ENCODE measurements around the gene RTN4.

Gene RTN4

DNA sequence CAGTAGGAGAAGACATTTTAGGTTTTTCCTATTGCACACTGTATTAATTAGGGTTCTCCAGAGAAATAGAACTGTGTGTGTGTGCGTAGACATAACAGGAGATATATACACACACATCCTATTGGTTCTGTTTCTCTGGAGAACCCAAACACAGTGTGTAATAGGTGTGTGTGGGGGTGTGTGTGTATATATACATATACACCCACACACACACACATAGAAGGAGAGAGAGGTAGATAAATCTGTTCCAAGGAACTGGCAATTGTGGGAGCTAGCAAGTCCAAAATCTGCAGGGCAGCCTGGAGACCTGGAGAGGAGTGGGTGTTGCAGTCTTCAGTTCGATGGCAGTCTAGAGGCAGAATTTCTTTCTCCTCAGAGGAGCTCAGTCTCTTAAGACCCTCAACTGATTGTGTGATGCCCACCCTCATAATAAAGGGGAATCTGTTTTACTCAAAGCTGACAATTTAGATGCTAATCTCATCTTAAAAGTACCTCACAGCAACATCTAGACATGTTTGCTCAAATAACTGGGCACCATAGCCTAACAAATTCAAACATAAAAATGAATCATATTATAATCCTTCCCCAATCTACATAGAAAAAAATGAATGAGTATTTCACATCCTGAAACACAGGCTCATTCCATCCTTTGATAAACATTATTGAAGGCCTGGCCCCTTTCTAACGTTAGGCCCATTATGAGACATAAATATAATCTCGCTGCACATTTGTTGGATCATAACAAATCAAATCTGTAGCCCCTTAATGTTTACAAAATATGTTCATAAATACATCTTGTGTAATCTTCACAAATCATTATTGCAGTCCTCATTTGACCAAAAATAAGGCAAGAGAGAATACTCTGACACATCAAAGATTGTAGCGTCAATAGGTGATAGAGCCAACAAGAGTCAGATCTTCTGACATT is 35.1 kb upstream of the RTN4 start:
- no peak for ATAC-seq
- no peak for TF ChIP-seq ESRRG (CRISPR knock-in tag; IDR thresholded peaks at IDR 0.05)
- no peak for TF ChIP-seq ZNF8 (CRISPR knock-in tag; IDR thresholded peaks at IDR 0.05)
- TF ChIP-seq, protein P1, sequence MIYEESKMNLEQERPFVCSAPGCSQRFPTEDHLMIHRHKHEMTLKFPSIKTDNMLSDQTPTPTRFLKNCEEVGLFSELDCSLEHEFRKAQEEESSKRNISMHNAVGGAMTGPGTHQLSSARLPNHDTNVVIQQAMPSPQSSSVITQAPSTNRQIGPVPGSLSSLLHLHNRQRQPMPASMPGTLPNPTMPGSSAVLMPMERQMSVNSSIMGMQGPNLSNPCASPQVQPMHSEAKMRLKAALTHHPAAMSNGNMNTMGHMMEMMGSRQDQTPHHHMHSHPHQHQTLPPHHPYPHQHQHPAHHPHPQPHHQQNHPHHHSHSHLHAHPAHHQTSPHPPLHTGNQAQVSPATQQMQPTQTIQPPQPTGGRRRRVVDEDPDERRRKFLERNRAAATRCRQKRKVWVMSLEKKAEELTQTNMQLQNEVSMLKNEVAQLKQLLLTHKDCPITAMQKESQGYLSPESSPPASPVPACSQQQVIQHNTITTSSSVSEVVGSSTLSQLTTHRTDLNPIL (CRISPR knock-in tag; IDR thresholded peaks at IDR 0.05; ENCODE audit: low read depth), result no peak
- TF ChIP-seq ZNF565 (CRISPR knock-in tag; conservative IDR thresholded peaks at IDR 0.05; ENCODE audit: low read depth), result no peak
- TF ChIP-seq ARNTL (CRISPR knock-in tag; IDR thresholded peaks at IDR 0.05; ENCODE audit: borderline replicate concordance, low read depth), result no peak
- TF ChIP-seq GLIS3 (CRISPR knock-in tag; IDR thresholded peaks at IDR 0.05), result no peak

DNA sequence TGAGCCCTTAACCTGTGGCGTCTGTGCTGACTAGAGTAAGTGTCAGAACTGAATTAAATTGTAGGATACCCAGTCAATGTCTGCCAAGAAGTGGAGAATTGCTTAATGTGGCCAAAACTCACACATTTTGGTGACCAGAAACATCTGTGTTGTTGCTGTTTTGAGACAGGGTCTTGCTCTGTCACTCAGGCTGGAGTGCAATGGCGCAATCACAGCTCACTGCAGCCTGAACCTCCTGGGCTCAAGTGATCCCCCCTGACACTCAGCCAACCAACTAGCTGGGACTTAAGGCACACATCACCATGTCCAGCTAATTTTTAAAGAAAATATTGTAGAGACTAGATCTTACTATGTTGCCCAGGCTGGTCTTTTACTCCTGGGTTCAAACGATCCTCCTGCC is 34.4 kb upstream of the RTN4 start:
- no peak for TF ChIP-seq BACH2 (CRISPR knock-in tag; IDR thresholded peaks at IDR 0.05; ENCODE audit: borderline replicate concordance)
- TF ChIP-seq ZFP3 (CRISPR knock-in tag; IDR thresholded peaks at IDR 0.05), result no peak
- TF ChIP-seq SNAI2 (CRISPR knock-in tag; IDR thresholded peaks at IDR 0.05), result no peak
- TF ChIP-seq, protein P2, sequence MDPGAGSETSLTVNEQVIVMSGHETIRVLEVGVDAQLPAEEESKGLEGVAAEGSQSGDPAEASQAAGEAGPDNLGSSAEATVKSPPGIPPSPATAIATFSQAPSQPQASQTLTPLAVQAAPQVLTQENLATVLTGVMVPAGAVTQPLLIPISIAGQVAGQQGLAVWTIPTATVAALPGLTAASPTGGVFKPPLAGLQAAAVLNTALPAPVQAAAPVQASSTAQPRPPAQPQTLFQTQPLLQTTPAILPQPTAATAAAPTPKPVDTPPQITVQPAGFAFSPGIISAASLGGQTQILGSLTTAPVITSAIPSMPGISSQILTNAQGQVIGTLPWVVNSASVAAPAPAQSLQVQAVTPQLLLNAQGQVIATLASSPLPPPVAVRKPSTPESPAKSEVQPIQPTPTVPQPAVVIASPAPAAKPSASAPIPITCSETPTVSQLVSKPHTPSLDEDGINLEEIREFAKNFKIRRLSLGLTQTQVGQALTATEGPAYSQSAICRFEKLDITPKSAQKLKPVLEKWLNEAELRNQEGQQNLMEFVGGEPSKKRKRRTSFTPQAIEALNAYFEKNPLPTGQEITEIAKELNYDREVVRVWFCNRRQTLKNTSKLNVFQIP (CRISPR knock-in tag; IDR thresholded peaks at IDR 0.05; ENCODE audit: borderline replicate concordance, low read depth), result no peak
- TF ChIP-seq ZFP30 (CRISPR knock-in tag; IDR thresholded peaks at IDR 0.05), result no peak
- no peak for TF ChIP-seq ISL1 (CRISPR knock-in tag; IDR thresholded peaks at IDR 0.05)
- ATAC-seq, result no peak

DNA sequence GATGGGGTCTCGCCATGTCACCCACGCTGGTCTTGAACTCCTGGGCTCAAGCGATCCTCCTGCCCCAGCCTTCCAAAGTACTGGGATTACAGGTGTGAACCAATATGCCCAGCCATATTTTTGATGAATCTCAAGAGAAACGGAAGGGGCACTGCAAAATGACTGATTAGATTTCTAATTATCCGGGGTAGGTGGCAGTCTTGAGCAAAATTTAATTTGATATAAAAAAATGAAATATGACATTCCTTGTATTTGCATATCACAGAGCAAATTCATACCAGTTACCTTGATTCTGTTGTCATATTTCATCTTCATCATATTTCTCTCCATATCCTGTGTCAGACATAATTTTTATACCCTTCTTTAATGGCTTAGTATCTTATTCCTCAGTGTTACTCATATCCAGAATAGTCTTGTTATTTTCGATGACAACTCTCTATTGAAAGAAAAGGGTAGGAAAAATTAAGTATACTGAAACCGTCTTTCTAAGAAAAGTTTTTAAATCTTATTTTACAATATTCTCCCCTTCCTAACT is 30.0 kb upstream of the RTN4 start:
- ATAC-seq, result no peak
- TF ChIP-seq ZFP30 (CRISPR knock-in tag; IDR thresholded peaks at IDR 0.05) (no peak), ZNF70 (CRISPR knock-in tag; IDR thresholded peaks at IDR 0.05) (no peak), SNAI2 (CRISPR knock-in tag; IDR thresholded peaks at IDR 0.05) (no peak), ESRRG (CRISPR knock-in tag; IDR thresholded peaks at IDR 0.05) (no peak), GLIS3 (CRISPR knock-in tag; IDR thresholded peaks at IDR 0.05) (no peak), CSDC2 (CRISPR knock-in tag; IDR thresholded peaks at IDR 0.05) (no peak), ARNTL (CRISPR knock-in tag; IDR thresholded peaks at IDR 0.05; ENCODE audit: borderline replicate concordance, low read depth) (no peak), OSR1 (CRISPR knock-in tag; IDR thresholded peaks at IDR 0.05) (no peak), TOX (CRISPR knock-in tag; IDR thresholded peaks at IDR 0.05; ENCODE audit: borderline replicate concordance) (no peak), TCF4 (CRISPR knock-in tag; IDR thresholded peaks at IDR 0.05; ENCODE audit: borderline replicate concordance) (no peak)
- TF ChIP-seq, protein P3, sequence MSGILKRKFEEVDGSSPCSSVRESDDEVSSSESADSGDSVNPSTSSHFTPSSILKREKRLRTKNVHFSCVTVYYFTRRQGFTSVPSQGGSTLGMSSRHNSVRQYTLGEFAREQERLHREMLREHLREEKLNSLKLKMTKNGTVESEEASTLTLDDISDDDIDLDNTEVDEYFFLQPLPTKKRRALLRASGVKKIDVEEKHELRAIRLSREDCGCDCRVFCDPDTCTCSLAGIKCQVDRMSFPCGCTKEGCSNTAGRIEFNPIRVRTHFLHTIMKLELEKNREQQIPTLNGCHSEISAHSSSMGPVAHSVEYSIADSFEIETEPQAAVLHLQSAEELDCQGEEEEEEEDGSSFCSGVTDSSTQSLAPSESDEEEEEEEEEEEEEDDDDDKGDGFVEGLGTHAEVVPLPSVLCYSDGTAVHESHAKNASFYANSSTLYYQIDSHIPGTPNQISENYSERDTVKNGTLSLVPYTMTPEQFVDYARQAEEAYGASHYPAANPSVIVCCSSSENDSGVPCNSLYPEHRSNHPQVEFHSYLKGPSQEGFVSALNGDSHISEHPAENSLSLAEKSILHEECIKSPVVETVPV (CRISPR knock-in tag; IDR thresholded peaks at IDR 0.05), result no peak
- TF ChIP-seq, protein P1 (CRISPR knock-in tag; IDR thresholded peaks at IDR 0.05; ENCODE audit: low read depth), result no peak
- TF ChIP-seq, protein P4, sequence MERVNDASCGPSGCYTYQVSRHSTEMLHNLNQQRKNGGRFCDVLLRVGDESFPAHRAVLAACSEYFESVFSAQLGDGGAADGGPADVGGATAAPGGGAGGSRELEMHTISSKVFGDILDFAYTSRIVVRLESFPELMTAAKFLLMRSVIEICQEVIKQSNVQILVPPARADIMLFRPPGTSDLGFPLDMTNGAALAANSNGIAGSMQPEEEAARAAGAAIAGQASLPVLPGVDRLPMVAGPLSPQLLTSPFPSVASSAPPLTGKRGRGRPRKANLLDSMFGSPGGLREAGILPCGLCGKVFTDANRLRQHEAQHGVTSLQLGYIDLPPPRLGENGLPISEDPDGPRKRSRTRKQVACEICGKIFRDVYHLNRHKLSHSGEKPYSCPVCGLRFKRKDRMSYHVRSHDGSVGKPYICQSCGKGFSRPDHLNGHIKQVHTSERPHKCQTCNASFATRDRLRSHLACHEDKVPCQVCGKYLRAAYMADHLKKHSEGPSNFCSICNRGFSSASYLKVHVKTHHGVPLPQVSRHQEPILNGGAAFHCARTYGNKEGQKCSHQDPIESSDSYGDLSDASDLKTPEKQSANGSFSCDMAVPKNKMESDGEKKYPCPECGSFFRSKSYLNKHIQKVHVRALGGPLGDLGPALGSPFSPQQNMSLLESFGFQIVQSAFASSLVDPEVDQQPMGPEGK (CRISPR knock-in tag; IDR thresholded peaks at IDR 0.05; ENCODE audit: borderline replicate concordance), result no peak
- TF ChIP-seq, protein P2 (CRISPR knock-in tag; IDR thresholded peaks at IDR 0.05; ENCODE audit: borderline replicate concordance, low read depth), result no peak
